Adrenal gland (tissue), 12 donors: ENCODE measurements around the gene GBP4. TPM values are rescaled to one million over a fixed set of nuclear protein-coding genes. Genes with fewer than 3 reads are reported as not detected.

Experiments
- DNase-seq, 7 donors: peaks; one replicate each; pipeline ENCODE4 v3.0.0-alpha.2; 2019 to 2020
- H3K27ac ChIP-seq, 5 donors: fragments of 200-600 bp; sonication (generic) in 4 of 5; 1 replicate in 3 of 5; 2 replicates in 2 of 5; pipeline versions ENCODE4 v1.5.1 to v1.8.0; 2016 to 2020; ENCODE audit warnings: mild to moderate bottlenecking in 1 of 5
- H3K27me3 ChIP-seq: fragments of 200-600 bp; 2 replicates; pipeline ENCODE4 v1.8.0; 2021
- H3K36me3 ChIP-seq, 2 donors: fragments of 200-600 bp; replicated peaks in 1 of 2; 1 replicate in 1 of 2; 2 replicates in 1 of 2; pipeline versions ENCODE4 v1.5.1 to v1.8.0; 2018 to 2022
- H3K4me1 ChIP-seq, 2 donors: fragments of 200-600 bp; replicated peaks in 1 of 2; 1 replicate in 1 of 2; 2 replicates in 1 of 2; pipeline versions ENCODE4 v1.5.1 to v1.8.0; 2018 to 2021
- H3K4me3 ChIP-seq, 4 donors: fragments of 200-600 bp; sonication (generic) in 3 of 4; one replicate each; pipeline ENCODE4 v1.5.1; 2016 to 2018
- H3K9me3 ChIP-seq, 3 donors: fragments of 200-600 bp; sonication (generic) in 1 of 3; replicated peaks in 1 of 3; 1 replicate in 2 of 3; 2 replicates in 1 of 3; pipeline versions ENCODE4 v1.5.1 to v1.8.0; 2016 to 2021
- CTCF ChIP-seq, 6 experiments: fragments of 450-650 bp in 4 of 6; fragments of 200-600 bp in 2 of 6; sonication (generic) in 1 of 6; IDR thresholded peaks; 1 replicate in 5 of 6; 2 replicates in 1 of 6; pipeline versions ENCODE4 v1.5.1 to v1.8.0; 2016 to 2021; ENCODE audit warnings: antibody characterized with exemption in 6 of 6, mild to moderate bottlenecking in 2 of 6, moderate library complexity in 1 of 6
- POLR2A ChIP-seq, 2 donors: fragments of 450-650 bp; IDR thresholded peaks; one replicate each; pipeline ENCODE4 v1.6.1; 2017; ENCODE audit warnings: antibody characterized with exemption in 2 of 2, mild to moderate bottlenecking in 2 of 2, moderate library complexity in 1 of 2
- WGBS, 4 donors: extraction: QIAGEN DNeasy Blood & Tissue Kit in 2 of 4; methylation state at CpG; one replicate each; pipeline versions ENCODE4 v1.1.5 to v1.1.7; 2013 to 2017; 5-methylcytosine and 5-hydroxymethylcytosine counted together
- intact Hi-C, 2 donors: fragments of 100-400 bp; cut with DNase I; formaldehyde crosslinking; loops; one replicate each; pipeline versions ENCODE4 v1.14.1 to v1.15.0; 2022 to 2023
- polyA plus RNA-seq, 3 donors: library from polyadenylated mRNA; stranded (reverse); fragments of 200-250 nt in 2 of 3; fragments of 350-450 nt in 1 of 3; fragmentation: Illumina TruSeq in 1 of 3; extraction: RNeasy Lipid Tissue Mini Kit (QIAGEN cat#74804) in 1 of 3; gene quantifications; one replicate each; pipeline ENCODE4 v1.2.3, GENCODE V29; 2013 to 2014
- total RNA-seq, 9 donors: library from RNA; depleted of rRNA in 4 of 9; stranded (reverse); fragments of >200 nt in 4 of 9; fragments of 120-200 nt in 1 of 9; fragmentation: NEBNext Ultra II Directional in 1 of 9; extraction: Animal tissue kit (Norgen Biotek cat#: 25700) in 1 of 9; gene quantifications; one replicate each; pipeline versions ENCODE4 v1.1.0 to v1.2.4, GENCODE V29; 2013 to 2023
- donor health status: healthy with polysubstance abuse.
- donor health status: Bipolar disorder and iron deficiency.
- donor health status: DM: yes; HTN: yes; CAD: no.
- donor health status: DM: no; HTN: no; CAD: no.
- donor health status: DM: no; HTN: no; CAD: no.
- donor health status: DM: yes; HTN: yes; CAD: no.

Gene GBP4
- total and polyA plus RNA-seq, 12 donors, result 4.7 to 63.5 (median 7.8) TPM

- no peak overlapping the region for H3K27ac ChIP-seq
- H3K36me3 ChIP-seq, result no peaks in the 10 kb centered on the region
- 43 to 53% (median 46%) methylated on average over 1 of the region's 1 CpG; no CpG with 5 or more reads in 1 of the 4 donors for WGBS, 4 donors
- H3K4me1 ChIP-seq, result peaks cover 20 to 30% of the 10 kb centered on the region in 2 donors
- intact Hi-C loops, result no loop called here
- H3K4me3 ChIP-seq, result no peak overlapping the region
- TF ChIP-seq POLR2A (IDR thresholded peaks at IDR 0.05), result no peak
- TF ChIP-seq CTCF (IDR thresholded peaks at IDR 0.05), result no peak
- no peaks in the 10 kb centered on the region for H3K27me3 ChIP-seq
- DNase-seq, result peak in 3 of 7 donors; percentile 13 to 60 (median 45)
- no peaks in the 10 kb centered on the region for H3K9me3 ChIP-seq
These were observed 65.0 kb downstream of the GBP4 start for GRCh38 chr1:89133747-89134146.

Other genes starting within 250 kb of the GBP4 start
- 10 to 100 TPM; 22.2 to 51.1 (median 39.9) TPM for gene KYAT3, start 206.3 kb downstream of the GBP4 start, total RNA-seq
- gene KYAT3, start 206.3 kb downstream of the GBP4 start, polyA plus RNA-seq, result 10 to 100 TPM; 16.0 to 64.3 (median 21.1) TPM
- 10 to 100 TPM in 7 of 9 donors, 1 to 10 TPM in 2; 6.2 to 20.0 (median 14.9) TPM for gene RBMXL1, start 206.3 kb downstream of the GBP4 start, total RNA-seq
- gene RBMXL1, start 206.3 kb downstream of the GBP4 start, polyA plus RNA-seq, result 1 to 10 TPM; 2.4 to 7.6 (median 2.5) TPM
- 10 to 100 TPM; 14.8 to 54.4 (median 26.8) TPM for gene GBP3, start 176.1 kb downstream of the GBP4 start, total RNA-seq
- 10 to 100 TPM in 2 of 3 donors, 1 to 10 TPM in 1; 4.1 to 27.0 (median 10.1) TPM for gene GBP3, start 176.1 kb downstream of the GBP4 start, polyA plus RNA-seq
- 100 to 1,000 TPM in 1 of 9 donors, 10 to 100 TPM in 5, 1 to 10 TPM in 3; 6.1 to 107 (median 15.6) TPM for gene GBP1, start 133.7 kb downstream of the GBP4 start, total RNA-seq
- gene GBP1, start 133.7 kb downstream of the GBP4 start, polyA plus RNA-seq, result 10 to 100 TPM; 13.9 to 25.4 (median 20.4) TPM
- 100 to 1,000 TPM in 7 of 9 donors, 10 to 100 TPM in 2; 13.8 to 257 (median 200) TPM for gene GBP2, start 72.8 kb downstream of the GBP4 start, total RNA-seq
- gene GBP2, start 72.8 kb downstream of the GBP4 start, polyA plus RNA-seq, result 100 to 1,000 TPM; 184 to 356 (median 313) TPM
- gene GBP7, start 22.9 kb downstream of the GBP4 start, total RNA-seq, result under 1 TPM in 7 of 9 donors, not detected in 2; 0.14 to 0.74 (median 0.32) TPM
- 1 to 10 TPM; 1.3 to 3.2 (median 2.0) TPM for gene GBP7, start 22.9 kb downstream of the GBP4 start, polyA plus RNA-seq
- 10 to 100 TPM in 1 of 9 donors, 1 to 10 TPM in 5, under 1 TPM in 3; 0.18 to 31.0 (median 2.7) TPM for gene GBP5, start 73.9 kb upstream of the GBP4 start, total RNA-seq
- 1 to 10 TPM; 1.2 to 2.4 (median 2.4) TPM for gene GBP5, start 73.9 kb upstream of the GBP4 start, polyA plus RNA-seq
- gene GBP6, start 165.1 kb upstream of the GBP4 start, total RNA-seq, result under 1 TPM in 3 of 9 donors, not detected in 6; 0.07 to 0.54 (median 0.08) TPM
- under 1 TPM in 2 of 3 donors, not detected in 1; 0.08 to 0.24 TPM for gene GBP6, start 165.1 kb upstream of the GBP4 start, polyA plus RNA-seq